ENCODE measurements around the gene DCC. TPM values are rescaled to one million over a fixed set of nuclear protein-coding genes. Genes with fewer than 3 reads are reported as not detected.
"Not testable (repeated sequence)": the region's sequence is repeated elsewhere in the genome, so short reads cannot be mapped to it uniquely, and the experiment has no call there.

DCC gene
- total RNA-seq, 1 experiment from 2014 or later, result not detected

- Histone ChIP-seq H3K79me2 (ENCODE audit: low read length) (no peaks in the 10 kb centered on the region), H3K9ac (ENCODE audit: low read length) (no peak overlapping the region), H3K9me3 (ENCODE audit: low read length) (no peaks in the 10 kb centered on the region), H3K4me3 (ENCODE audit: low read length) (no peak overlapping the region), H3F3A (ENCODE audit: low read length, unreplicated experiment) (no peaks in the 10 kb centered on the region), H3K4me2 (ENCODE audit: low read length) (no peak overlapping the region), H2AFZ (ENCODE audit: low read length) (no peak overlapping the region), H3K9me2 (replicated peaks; ENCODE audit: low read length) (no peaks in the 10 kb centered on the region), H3K36me3 (ENCODE audit: low read depth, low read length) (no peaks in the 10 kb centered on the region), H3K27ac (ENCODE audit: low read length) (no peak overlapping the region), H3K27me3 (ENCODE audit: low read length) (no peaks in the 10 kb centered on the region), H3K4me1 (ENCODE audit: insufficient read depth, low read length) (no peaks in the 10 kb centered on the region), H4K20me1 (ENCODE audit: low read length) (no peaks in the 10 kb centered on the region)
- intact Hi-C loops (cut with micrococcal nuclease), result no loop called here
- CTCF ChIA-PET, result no interaction called here
- DNase-seq, result no peak
- POLR2A ChIA-PET (ENCODE audit: unreplicated experiment), result no interaction called here
- no peak for TF ChIP-seq CTCF (conservative IDR thresholded peaks at IDR 0.05; ENCODE audit: low read depth, low read length)
- TF ChIP-seq EZH2phosphoT487 (IDR thresholded peaks at IDR 0.05; ENCODE audit: borderline replicate concordance, low read length), result no peak
- no peak for TF ChIP-seq EZH2 (IDR thresholded peaks at IDR 0.05; ENCODE audit: low read length, unreplicated experiment)
- ATAC-seq, result no peak
- no TSS peak for BruUV-seq (replicated peaks)
These were observed 23.9 kb downstream of the DCC start for GRCh38 chr18:52363861-52364260.

- intact Hi-C loops (cut with micrococcal nuclease); H3K9ac ChIP-seq (ENCODE audit: low read length); H3K4me1 ChIP-seq (ENCODE audit: insufficient read depth, low read length); ATAC-seq; H3K27ac ChIP-seq (ENCODE audit: low read length); H4K20me1 ChIP-seq (ENCODE audit: low read length); H3K4me2 ChIP-seq (ENCODE audit: low read length); H3K9me3 ChIP-seq (ENCODE audit: low read length); H3F3A ChIP-seq (ENCODE audit: low read length, unreplicated experiment); H3K79me2 ChIP-seq (ENCODE audit: low read length); CTCF ChIA-PET; DNase-seq; H3K9me2 ChIP-seq (replicated peaks; ENCODE audit: low read length); BruUV-seq (replicated peaks); H3K36me3 ChIP-seq (ENCODE audit: low read depth, low read length); H2AFZ ChIP-seq (ENCODE audit: low read length); H3K4me3 ChIP-seq (ENCODE audit: low read length); POLR2A ChIA-PET (ENCODE audit: unreplicated experiment); H3K27me3 ChIP-seq (ENCODE audit: low read length): not testable (repeated sequence)
These were observed 26.9 kb downstream of the DCC start for GRCh38 chr18:52366851-52367250.

- Histone ChIP-seq H3K4me1 (ENCODE audit: insufficient read depth, low read length) (no peaks in the 10 kb centered on the region), H3K9me3 (ENCODE audit: low read length) (no peaks in the 10 kb centered on the region), H3K9ac (ENCODE audit: low read length) (no peak overlapping the region), H3K4me3 (ENCODE audit: low read length) (no peak overlapping the region), H3K27ac (ENCODE audit: low read length) (no peak overlapping the region), H3K4me2 (ENCODE audit: low read length) (no peak overlapping the region), H4K20me1 (ENCODE audit: low read length) (no peaks in the 10 kb centered on the region), H2AFZ (ENCODE audit: low read length) (no peak overlapping the region), H3K79me2 (ENCODE audit: low read length) (no peaks in the 10 kb centered on the region), H3K9me2 (replicated peaks; ENCODE audit: low read length) (no peaks in the 10 kb centered on the region), H3K27me3 (ENCODE audit: low read length) (no peaks in the 10 kb centered on the region), H3K36me3 (ENCODE audit: low read depth, low read length) (no peaks in the 10 kb centered on the region), H3F3A (ENCODE audit: low read length, unreplicated experiment) (no peaks in the 10 kb centered on the region)
- CTCF ChIA-PET, result no interaction called here
- BruUV-seq (replicated peaks), result no TSS peak
- no peak for ATAC-seq
- no peak for TF ChIP-seq EZH2 (IDR thresholded peaks at IDR 0.05; ENCODE audit: low read length, unreplicated experiment)
- no peak for TF ChIP-seq EZH2phosphoT487 (IDR thresholded peaks at IDR 0.05; ENCODE audit: borderline replicate concordance, low read length)
- TF ChIP-seq CTCF (conservative IDR thresholded peaks at IDR 0.05; ENCODE audit: low read depth, low read length), result no peak
- POLR2A ChIA-PET (ENCODE audit: unreplicated experiment), result no interaction called here
- intact Hi-C loops (cut with micrococcal nuclease), result no loop called here
- no peak for DNase-seq
These were observed 28.2 kb downstream of the DCC start for GRCh38 chr18:52367953-52368742.

Measured in PC-3 (cell line).